Measurements from ENCODE around the gene VPS13D. TPM values are rescaled to one million over a fixed set of nuclear protein-coding genes. Genes with fewer than 3 reads are reported as not detected.

VPS13D gene
- total RNA-seq, 1 experiment from 2014 or later: 20.2 TPM

DNA sequence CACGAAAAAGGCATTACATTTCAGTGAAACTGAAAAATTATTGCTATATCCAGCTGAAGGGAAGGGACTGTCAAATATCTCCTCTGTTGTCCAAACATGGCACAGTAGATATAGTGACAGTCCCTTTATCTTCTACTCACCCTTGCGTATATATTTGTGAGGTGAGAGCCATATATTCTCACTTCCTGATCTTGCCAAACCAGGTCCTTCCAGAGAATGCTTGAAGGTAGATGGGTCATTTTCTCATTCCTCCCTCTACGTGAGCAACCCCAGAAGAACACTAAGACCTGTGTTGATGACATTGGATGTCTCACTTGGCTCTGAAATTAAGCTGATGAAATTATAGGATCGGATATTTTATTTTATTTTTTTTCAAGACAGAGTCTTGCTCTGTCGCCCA is 237.0 kb downstream of the VPS13D start:
- Histone ChIP-seq H3K14ac (ENCODE audit: insufficient read depth, low read length) (no peak overlapping the region), H2BK5ac (ENCODE audit: insufficient read length, low read length) (no peak overlapping the region), H3K27ac (ENCODE audit: insufficient read length, low read depth, low read length) (no peak overlapping the region), H3K9ac (ENCODE audit: extremely low read depth, insufficient read length, low read length) (no peak overlapping the region), H3K4ac (ENCODE audit: low read depth, low read length) (no peak overlapping the region), H2BK15ac (ENCODE audit: low read depth, low read length) (no peak overlapping the region), H4K5ac (ENCODE audit: insufficient read length, low read depth, low read length) (no peak overlapping the region), H3K23me2 (ENCODE audit: insufficient read length, low read depth, low read length, poor library complexity, severe bottlenecking) (no peaks in the 10 kb centered on the region), H2AK5ac (ENCODE audit: insufficient read length, low read length) (no peak overlapping the region), H3K4me1 (ENCODE audit: insufficient read depth, low read length) (no peaks in the 10 kb centered on the region), H2AFZ (ENCODE audit: low read length) (no peak overlapping the region), H3K79me1 (ENCODE audit: insufficient read depth, low read depth, low read length, poor library complexity, severe bottlenecking) (no peaks in the 10 kb centered on the region), H3K56ac (ENCODE audit: insufficient read length, low read depth, low read length) (no peak overlapping the region), H3K27me3 (ENCODE audit: insufficient read depth, low read length) (no peaks in the 10 kb centered on the region), H4K91ac (ENCODE audit: insufficient read length, low read depth, low read length) (no peak overlapping the region), H3K79me2 (ENCODE audit: insufficient read depth, low read length) (no peaks in the 10 kb centered on the region), H4K8ac (replicated peaks; ENCODE audit: insufficient read length, low read depth, low read length) (no peak overlapping the region), H2BK12ac (ENCODE audit: insufficient read length, low read depth, low read length) (no peak overlapping the region), H2BK120ac (ENCODE audit: low read depth, low read length, poor library complexity, severe bottlenecking) (no peak overlapping the region), H3T11ph (ENCODE audit: low read length) (no peak overlapping the region), H2BK20ac (ENCODE audit: low read depth, low read length, poor library complexity, severe bottlenecking) (no peak overlapping the region), H3K4me2 (ENCODE audit: insufficient read depth, insufficient read length, low read length) (no peak overlapping the region), H3K18ac (ENCODE audit: insufficient read length, low read depth, low read length) (no peak overlapping the region), H3K9me3 (ENCODE audit: control insufficient read depth, low read depth, low read length) (no peaks in the 10 kb centered on the region), H3K23ac (ENCODE audit: insufficient read length, low read depth, low read length) (no peak overlapping the region), H4K20me1 (ENCODE audit: control insufficient read depth, insufficient read depth, insufficient read length) (no peaks in the 10 kb centered on the region)
- Mint-ChIP-seq H3K4me1 (peaks cover 6% of the 10 kb centered on the region in 2 experiments), H3K27me3 (ENCODE audit: low read depth) (no peaks in the 10 kb centered on the region), H3K4me3 (no peak overlapping the region), H3K9me3 (no peaks in the 10 kb centered on the region), H3K27ac (no peak overlapping the region), H3K36me3 (ENCODE audit: insufficient read depth in 1 of 3, low read depth in 3 of 3) (peaks cover 2 to 11% (median 9%) of the 10 kb centered on the region in 3 experiments; a peak in 6 of 7 replicates)
- DNase-seq: no peak
- WGBS (ENCODE audit: extremely low coverage, insufficient read length, low lambda C conversion rate): no CpG with 5 or more reads among the region's 5 CpGs
- TF ChIP-seq, protein P1, sequence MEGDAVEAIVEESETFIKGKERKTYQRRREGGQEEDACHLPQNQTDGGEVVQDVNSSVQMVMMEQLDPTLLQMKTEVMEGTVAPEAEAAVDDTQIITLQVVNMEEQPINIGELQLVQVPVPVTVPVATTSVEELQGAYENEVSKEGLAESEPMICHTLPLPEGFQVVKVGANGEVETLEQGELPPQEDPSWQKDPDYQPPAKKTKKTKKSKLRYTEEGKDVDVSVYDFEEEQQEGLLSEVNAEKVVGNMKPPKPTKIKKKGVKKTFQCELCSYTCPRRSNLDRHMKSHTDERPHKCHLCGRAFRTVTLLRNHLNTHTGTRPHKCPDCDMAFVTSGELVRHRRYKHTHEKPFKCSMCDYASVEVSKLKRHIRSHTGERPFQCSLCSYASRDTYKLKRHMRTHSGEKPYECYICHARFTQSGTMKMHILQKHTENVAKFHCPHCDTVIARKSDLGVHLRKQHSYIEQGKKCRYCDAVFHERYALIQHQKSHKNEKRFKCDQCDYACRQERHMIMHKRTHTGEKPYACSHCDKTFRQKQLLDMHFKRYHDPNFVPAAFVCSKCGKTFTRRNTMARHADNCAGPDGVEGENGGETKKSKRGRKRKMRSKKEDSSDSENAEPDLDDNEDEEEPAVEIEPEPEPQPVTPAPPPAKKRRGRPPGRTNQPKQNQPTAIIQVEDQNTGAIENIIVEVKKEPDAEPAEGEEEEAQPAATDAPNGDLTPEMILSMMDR (conservative IDR thresholded peaks at IDR 0.05): no peak

Measured in H9 (cell line).